KMS-11 (cell line): ENCODE results near the gene ASCL5.

Experiments
- H2AFZ ChIP-seq: fragments of 200-600 bp; sonication (generic); 2 replicates; pipeline ENCODE4 v1.6.1; 2016; ENCODE audit warnings: antibody characterized with exemption, mixed run types, low read depth
- H3K27ac ChIP-seq: fragments of 200-600 bp; sonication (generic); 2 replicates; pipeline ENCODE4 v1.6.1; 2016; ENCODE audit warnings: mild to moderate bottlenecking, mixed run types
- H3K27me3 ChIP-seq: fragments of 200-600 bp; sonication (generic); 2 replicates; pipeline ENCODE4 v1.6.1; 2017; ENCODE audit warnings: mild to moderate bottlenecking, low read depth, mixed run types, moderate library complexity; ENCODE audit not compliant: insufficient read depth
- H3K36me3 ChIP-seq: fragments of 200-600 bp; sonication (generic); 2 replicates; pipeline ENCODE4 v1.6.1; 2017; ENCODE audit warnings: mild to moderate bottlenecking, mixed run types; ENCODE audit not compliant: insufficient read depth
- H3K4me1 ChIP-seq: fragments of 200-600 bp; sonication (generic); 2 replicates; pipeline ENCODE4 v1.6.1; 2016; ENCODE audit warnings: mild to moderate bottlenecking, low read depth, mixed run types; ENCODE audit not compliant: poor library complexity, severe bottlenecking
- H3K4me2 ChIP-seq: fragments of 200-600 bp; sonication (generic); 2 replicates; pipeline ENCODE4 v1.7.0; 2016; ENCODE audit warnings: mild to moderate bottlenecking, mixed run types
- H3K4me3 ChIP-seq: fragments of 200-600 bp; sonication (generic); IDR thresholded peaks from 2 replicates; pipeline ENCODE4 v1.6.1; 2017; ENCODE audit warnings: low read depth, low read length, mixed read lengths; ENCODE audit not compliant: insufficient read depth
- H3K79me2 ChIP-seq: fragments of 200-600 bp; sonication (generic); 2 replicates; pipeline ENCODE4 v1.6.1; 2016; ENCODE audit warnings: low read depth, mixed run types; ENCODE audit not compliant: insufficient read depth
- H3K9ac ChIP-seq: fragments of 200-600 bp; sonication (generic); 2 replicates; pipeline ENCODE4 v1.6.1; 2016; ENCODE audit warnings: mild to moderate bottlenecking, mixed run types
- H4K20me1 ChIP-seq: fragments of 200-600 bp; sonication (generic); 2 replicates; pipeline ENCODE4 v1.6.1; 2016; ENCODE audit warnings: mild to moderate bottlenecking, mixed run types; ENCODE audit not compliant: insufficient read depth
- TF ChIP-seq, protein P1 (sequence below): fragments of 200-600 bp; sonication (generic); conservative IDR thresholded peaks from 2 replicates; pipeline ENCODE4 v1.6.1; 2017; ENCODE audit warnings: low read depth, mild to moderate bottlenecking, antibody characterized with exemption, low read length, moderate library complexity, mixed read lengths

ASCL5 gene

DNA sequence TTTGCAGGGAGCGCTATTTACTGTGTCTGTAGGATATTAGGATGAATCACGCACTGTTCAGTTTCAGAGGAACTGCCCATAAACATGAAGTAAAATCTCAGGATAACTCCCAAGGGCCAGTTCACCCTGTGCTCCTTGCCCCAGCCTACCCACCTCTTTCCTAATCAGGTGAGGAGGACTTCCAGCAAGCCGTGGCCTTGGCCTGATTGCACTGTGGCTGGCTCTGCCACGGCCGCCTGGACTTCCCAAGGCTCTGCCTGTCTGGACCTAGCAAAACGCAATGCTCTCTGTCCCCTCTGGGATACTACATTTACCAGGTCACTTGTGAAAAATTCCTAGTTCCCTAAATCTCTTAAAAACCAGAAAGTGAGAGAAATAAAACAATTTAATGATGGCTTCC is 7.4 kb upstream of the ASCL5 start:
- no peak overlapping the region for H3K27ac ChIP-seq
- no peaks in the 10 kb centered on the region for H3K4me1 ChIP-seq
- no peaks in the 10 kb centered on the region for H3K36me3 ChIP-seq
- no peak overlapping the region for H3K9ac ChIP-seq
- H3K4me3 ChIP-seq = no peak overlapping the region
- no peaks in the 10 kb centered on the region for H4K20me1 ChIP-seq
- no peaks in the 10 kb centered on the region for H3K27me3 ChIP-seq
- no peaks in the 10 kb centered on the region for H3K79me2 ChIP-seq
- H3K4me2 ChIP-seq = no peak overlapping the region
- H2AFZ ChIP-seq = no peak overlapping the region
- TF ChIP-seq, protein P1, sequence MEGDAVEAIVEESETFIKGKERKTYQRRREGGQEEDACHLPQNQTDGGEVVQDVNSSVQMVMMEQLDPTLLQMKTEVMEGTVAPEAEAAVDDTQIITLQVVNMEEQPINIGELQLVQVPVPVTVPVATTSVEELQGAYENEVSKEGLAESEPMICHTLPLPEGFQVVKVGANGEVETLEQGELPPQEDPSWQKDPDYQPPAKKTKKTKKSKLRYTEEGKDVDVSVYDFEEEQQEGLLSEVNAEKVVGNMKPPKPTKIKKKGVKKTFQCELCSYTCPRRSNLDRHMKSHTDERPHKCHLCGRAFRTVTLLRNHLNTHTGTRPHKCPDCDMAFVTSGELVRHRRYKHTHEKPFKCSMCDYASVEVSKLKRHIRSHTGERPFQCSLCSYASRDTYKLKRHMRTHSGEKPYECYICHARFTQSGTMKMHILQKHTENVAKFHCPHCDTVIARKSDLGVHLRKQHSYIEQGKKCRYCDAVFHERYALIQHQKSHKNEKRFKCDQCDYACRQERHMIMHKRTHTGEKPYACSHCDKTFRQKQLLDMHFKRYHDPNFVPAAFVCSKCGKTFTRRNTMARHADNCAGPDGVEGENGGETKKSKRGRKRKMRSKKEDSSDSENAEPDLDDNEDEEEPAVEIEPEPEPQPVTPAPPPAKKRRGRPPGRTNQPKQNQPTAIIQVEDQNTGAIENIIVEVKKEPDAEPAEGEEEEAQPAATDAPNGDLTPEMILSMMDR = no peak

DNA sequence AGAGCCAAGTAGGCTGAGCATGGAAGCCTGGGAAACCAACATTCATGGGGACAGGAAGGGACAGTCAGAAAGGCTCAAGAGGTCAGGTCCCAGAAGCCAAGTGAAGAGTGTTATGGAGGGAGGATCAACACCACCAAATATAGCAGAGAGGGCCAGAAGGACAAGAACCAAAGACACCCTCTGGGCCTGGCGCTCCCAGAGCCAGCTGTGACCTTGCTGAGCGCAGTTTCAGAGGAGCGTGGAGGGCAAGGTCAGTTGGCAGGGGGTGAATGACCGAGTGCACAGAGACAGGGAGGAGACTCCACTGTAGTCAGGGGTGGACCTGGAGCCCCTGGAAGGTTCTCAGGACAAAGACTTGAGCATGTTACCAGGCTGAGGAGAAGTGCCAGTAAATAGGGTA is 4.4 kb upstream of the ASCL5 start:
- no peak overlapping the region for H3K27ac ChIP-seq
- TF ChIP-seq, protein P1 = no peak
- no peaks in the 10 kb centered on the region for H3K4me1 ChIP-seq
- no peak overlapping the region for H2AFZ ChIP-seq
- no peak overlapping the region for H3K9ac ChIP-seq
- H3K4me3 ChIP-seq = no peak overlapping the region
- no peaks in the 10 kb centered on the region for H3K36me3 ChIP-seq
- H3K79me2 ChIP-seq = no peaks in the 10 kb centered on the region
- no peaks in the 10 kb centered on the region for H3K27me3 ChIP-seq
- H3K4me2 ChIP-seq = no peak overlapping the region
- H4K20me1 ChIP-seq = no peaks in the 10 kb centered on the region

DNA sequence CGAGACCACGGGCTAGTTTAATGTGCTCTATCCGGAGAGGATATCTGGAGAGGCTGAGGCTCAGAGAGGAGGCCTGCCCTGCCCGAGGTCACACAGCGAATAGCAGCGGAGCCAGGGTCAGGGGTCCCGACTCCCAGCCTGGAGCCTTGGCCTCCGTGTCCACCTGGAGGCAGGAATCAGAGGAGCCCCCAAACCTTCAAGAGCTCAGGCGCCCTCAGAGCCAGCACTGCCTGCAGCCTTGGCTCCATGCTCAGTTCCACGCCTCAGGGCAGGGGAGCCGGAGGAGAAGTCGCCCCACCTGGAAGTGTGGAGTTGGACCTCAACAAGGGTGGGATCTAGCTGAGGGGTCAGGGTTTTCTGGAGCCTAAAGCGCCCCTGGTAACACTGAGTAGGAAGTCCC is 2.0 kb upstream of the ASCL5 start:
- Histone ChIP-seq H3K79me2 (no peaks in the 10 kb centered on the region), H3K9ac (no peak overlapping the region), H2AFZ (no peak overlapping the region), H3K4me3 (no peak overlapping the region), H3K4me2 (no peak overlapping the region), H3K27me3 (no peaks in the 10 kb centered on the region; the same call in 1 of the 2 replicates), H3K36me3 (no peaks in the 10 kb centered on the region), H3K4me1 (no peaks in the 10 kb centered on the region), H3K27ac (no peak overlapping the region), H4K20me1 (no peaks in the 10 kb centered on the region)
- TF ChIP-seq, protein P1 = no peak

DNA sequence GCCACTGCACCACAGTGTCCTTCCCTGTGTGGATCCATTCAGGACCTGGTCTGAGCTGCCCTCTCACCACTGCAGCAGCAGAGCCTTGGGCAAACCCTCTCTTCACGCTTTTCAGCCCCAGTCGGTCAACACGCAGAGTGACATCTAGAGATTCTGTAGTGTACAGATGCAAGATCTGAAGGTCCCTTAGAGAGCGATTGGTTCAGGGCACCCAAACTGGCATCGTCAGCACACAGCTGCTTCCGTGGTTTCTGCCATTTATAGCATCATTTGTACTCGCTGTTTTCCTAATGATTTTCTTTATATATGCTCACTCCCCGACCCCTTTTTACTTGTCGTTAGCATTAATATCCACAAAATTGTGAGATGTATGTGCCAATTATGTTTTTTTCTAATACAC is 1.5 kb upstream of the ASCL5 start:
- H3K79me2 ChIP-seq = no peaks in the 10 kb centered on the region
- H3K4me2 ChIP-seq = no peak overlapping the region
- no peaks in the 10 kb centered on the region for H3K36me3 ChIP-seq
- H3K27ac ChIP-seq = no peak overlapping the region
- H3K9ac ChIP-seq = no peak overlapping the region
- H3K4me3 ChIP-seq = no peak overlapping the region
- no peaks in the 10 kb centered on the region for H4K20me1 ChIP-seq
- no peaks in the 10 kb centered on the region for H3K4me1 ChIP-seq
- H3K27me3 ChIP-seq = no peaks in the 10 kb centered on the region; the same call in 1 of the 2 replicates
- TF ChIP-seq, protein P1 = no peak
- no peak overlapping the region for H2AFZ ChIP-seq
